Caki2 (cell line): ENCODE measurements around the gene DGKA. TPM values are rescaled to one million over a fixed set of nuclear protein-coding genes. Genes with fewer than 3 reads are reported as not detected.

Experiments
- DNase-seq: peaks from one replicate; pipeline ENCODE4 v3.0.0-alpha.2; 2015; ENCODE audit warnings: low read depth
- in situ Hi-C: cut with HindIII; loops from 2 replicates; pipeline ENCODE4 v1.10.0; 2016; ENCODE audit warnings: low sequenced_read_pairs, low pct_unique_long_range_greater_than_20kb, mixed read lengths
- total RNA-seq: library from RNA; depleted of rRNA; stranded (reverse); fragments of >200 nt; shearing (Covaris generic); gene quantifications from 2 replicates; pipeline ENCODE4 v1.2.3, GENCODE V29; 2014; ENCODE audit warnings: low replicate concordance

DGKA gene
- total RNA-seq, 1 experiment from 2014 or later, result 0.17 TPM

DNA sequence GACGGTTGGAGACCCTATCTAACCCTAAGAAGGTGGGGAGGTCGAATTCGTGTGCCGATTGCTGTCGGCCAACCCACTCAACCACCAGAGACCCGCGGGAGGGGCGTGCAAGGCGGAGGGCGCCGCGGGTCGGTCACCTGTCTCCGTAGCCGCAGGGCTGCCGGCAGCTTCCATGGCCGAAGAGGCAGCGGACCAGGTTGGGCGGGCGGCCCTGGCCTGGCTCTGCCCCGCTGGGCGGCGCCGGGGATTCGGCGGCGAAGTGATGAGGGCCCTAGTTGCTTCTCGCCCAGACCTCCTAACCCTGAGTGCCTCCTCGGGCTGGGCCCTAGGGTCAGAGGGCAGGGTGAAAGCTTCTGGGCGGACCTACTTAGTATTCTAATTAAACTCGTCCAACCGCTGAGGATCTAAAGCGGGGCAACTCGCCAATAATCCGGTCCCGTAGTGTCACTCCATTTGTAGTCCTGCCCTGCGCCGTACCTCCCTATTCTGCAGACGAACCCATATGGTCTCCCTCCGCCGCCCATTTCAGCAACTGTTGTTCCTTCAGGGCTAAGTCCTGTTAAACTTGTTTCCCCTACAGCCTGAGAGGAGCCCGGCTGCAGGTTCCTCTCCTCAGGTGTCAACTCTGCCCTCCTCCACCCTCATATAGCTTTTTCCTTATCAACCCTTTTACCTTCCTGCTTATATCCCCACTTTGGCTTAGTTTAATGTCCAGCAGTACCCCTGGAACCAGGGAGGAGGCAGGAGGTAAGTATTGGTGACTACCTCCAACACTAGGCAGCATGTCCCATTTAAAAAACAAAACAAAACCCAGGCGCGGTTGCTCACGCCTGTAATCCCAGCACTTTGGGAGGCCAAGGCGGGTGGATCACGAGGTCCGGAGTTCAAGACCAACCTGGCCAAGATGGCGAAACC, 3.1 kb upstream of the DGKA start, which contains the start of gene PYM1:
Gene PYM1 (minus strand): TSS at position 307 of the 915 bp plus-strand sequence. CDS start 133 bp downstream, at position 174.
- peak; percentile 83 for DNase-seq
- in situ Hi-C loops, result no loop called here

DNA sequence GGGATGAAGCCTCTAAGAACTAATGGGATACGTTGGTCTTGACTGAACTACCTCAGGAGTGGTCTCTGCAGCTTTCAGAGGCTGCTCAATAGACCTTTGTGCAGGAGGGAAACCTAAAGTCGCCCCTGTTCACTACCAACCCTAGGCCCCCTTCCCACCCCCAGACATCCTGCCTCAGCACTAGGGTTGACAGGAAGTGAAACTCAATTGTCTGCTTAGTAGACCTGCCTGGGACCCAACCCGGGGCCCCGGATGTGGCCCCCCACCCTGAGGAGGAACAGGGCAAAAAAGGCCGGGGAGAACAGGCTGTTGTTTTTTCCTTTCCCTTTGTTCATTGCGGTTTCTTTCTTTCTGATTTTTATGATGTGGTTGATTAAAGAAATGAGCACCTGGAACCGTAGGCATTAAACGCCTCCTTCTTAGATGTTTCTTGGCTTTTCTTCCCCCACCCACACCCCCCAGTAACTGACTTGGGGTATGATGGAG, 1.6 kb upstream of the DGKA start:
- DNase-seq, result no peak
- in situ Hi-C loops, result no loop called here

- in situ Hi-C loops, result no loop called here
- DNase-seq, result no peak
Measured at GRCh38 chr12:55931317-55931779, 386 bp downstream of the DGKA start.

GRCh38 chr12:55931780-55932550, 1.0 kb downstream of the DGKA start:
- no peak for DNase-seq

DNA sequence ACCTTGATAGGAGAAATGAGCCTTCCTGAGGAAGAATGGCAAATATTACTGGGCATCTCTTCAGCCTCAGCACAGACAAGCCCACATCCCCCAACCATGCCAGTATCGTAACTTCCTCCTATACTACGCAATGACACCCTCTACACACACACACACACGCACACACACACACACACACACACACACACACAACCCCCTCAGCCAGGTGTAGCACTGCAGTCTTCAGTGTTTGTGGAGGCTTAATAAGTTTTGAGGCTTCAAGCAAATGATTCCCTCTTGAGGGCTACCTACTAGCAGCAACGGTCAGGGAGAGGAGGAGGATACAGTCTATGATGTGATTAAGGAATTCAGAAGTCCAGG, 1.6 kb downstream of the DGKA start:
- in situ Hi-C loops, result no loop called here
- no peak for DNase-seq

More at GRCh38 chr12:55931780-55932550, 1.0 kb downstream of the DGKA start:
- in situ Hi-C loops, result no loop called here

DNA sequence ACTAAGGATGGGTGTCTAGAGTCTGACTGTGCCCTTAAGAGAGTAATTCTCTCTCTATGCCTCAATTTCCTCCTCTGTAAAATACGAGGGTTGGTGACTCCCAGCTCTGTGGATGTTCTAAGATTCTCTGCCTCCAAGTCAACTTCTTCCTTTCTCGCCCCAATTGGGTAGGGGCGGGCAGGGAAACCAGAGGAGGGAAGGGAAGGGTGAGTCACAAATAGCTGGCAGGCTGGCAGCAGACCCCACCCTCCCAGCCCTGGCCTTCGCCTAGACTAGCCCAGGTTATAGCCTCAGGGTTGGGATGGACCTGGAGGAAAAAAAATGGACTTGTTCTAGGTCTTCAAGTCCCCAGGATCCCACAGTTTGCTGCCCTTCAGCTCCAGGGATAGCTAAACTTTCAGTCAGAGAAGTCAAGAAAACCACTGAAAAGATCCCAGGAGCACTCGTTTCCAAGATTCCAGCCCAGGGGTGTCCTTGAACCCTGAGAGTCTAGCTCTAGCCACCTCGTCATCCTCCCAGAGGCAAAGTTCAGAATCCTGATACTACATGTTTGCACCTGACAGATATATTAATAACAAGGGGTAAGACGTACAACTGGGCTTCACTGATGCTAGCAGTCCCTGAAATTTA, 2.3 kb downstream of the DGKA start:
- in situ Hi-C loops, result no loop called here

DNA sequence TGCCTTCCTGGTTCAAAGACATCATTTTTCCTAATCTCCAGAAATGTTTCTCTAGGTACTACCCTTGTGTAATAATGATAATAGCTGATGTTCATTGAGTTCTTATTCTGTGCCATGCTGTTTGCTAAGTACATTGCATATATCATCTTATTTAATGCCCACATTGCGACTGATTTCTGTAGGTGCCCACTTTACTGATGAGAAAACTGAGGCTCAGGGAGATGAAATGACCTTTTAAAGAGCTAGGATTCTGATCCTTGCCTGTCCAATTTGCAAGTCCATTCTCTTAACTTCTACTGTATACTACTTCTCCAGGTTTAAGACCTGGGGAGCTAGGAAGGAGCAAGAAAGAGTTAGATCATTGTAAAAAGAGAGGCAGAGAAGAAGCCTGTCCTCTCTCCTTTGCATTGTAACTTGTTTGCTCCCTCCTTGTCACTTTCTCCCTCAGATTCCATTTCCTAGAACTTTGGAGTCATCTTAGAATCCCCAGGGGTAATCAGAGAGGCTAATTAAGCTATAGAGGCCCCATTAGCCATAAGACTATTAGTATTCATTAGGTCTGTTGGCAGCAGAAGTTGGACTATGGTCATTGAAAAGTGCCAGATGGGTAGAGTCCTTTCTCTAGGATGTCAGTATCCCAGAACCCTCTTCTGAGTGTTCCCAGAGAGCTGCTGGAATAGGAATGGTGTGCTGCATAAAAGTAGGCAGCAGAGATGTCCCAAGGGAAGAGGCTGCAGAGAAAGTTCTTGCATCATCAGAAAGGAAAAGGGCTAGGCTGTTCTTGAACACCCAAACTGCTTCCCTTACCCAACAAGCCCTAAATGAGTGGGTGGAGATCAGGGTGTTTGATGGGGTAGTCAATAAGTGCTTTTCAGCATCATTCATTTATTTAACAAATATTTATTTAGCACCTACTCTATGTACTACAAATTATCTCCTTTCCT, 3.1 kb downstream of the DGKA start:
- in situ Hi-C loops, result no loop called here
- DNase-seq, result no peak

More for the DNA sequence above, 2.3 kb downstream of the DGKA start:
- peak; percentile 56 for DNase-seq

GRCh38 chr12:55934773-55935172, 3.8 kb downstream of the DGKA start:
- in situ Hi-C loops, result no loop called here
- no peak for DNase-seq

GRCh38 chr12:55935738-55936151, 4.8 kb downstream of the DGKA start:
- no peak for DNase-seq
- in situ Hi-C loops, result no loop called here

GRCh38 chr12:55937981-55938380, 7.0 kb downstream of the DGKA start:
- no peak for DNase-seq
- in situ Hi-C loops, result no loop called here

GRCh38 chr12:55938826-55939501, 8.0 kb downstream of the DGKA start:
- in situ Hi-C loops, result no loop called here
- no peak for DNase-seq

GRCh38 chr12:55940065-55940732, 9.2 kb downstream of the DGKA start:
- in situ Hi-C loops, result no loop called here
- peak; percentile 81 for DNase-seq

DNA sequence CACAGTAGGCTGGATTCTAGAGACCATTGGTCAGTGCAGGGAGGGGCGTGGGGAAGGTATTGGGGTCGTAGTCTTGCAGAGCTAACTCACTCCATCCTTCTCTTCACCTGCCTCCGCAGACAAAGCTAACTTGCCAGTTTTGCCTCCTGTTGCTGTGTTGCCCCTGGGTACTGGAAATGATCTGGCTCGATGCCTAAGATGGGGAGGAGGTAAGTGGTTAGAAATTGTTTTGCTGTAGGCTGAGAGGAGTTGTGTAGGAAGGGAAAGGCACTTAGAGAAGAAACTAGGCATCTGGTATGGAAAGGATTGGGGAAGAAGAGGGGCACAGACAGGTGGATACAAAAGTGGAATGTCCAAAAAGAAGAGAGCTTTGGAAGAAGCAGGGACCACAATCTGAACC, 11.1 kb downstream of the DGKA start:
- in situ Hi-C loops, result no loop called here
- DNase-seq, result no peak

DNA sequence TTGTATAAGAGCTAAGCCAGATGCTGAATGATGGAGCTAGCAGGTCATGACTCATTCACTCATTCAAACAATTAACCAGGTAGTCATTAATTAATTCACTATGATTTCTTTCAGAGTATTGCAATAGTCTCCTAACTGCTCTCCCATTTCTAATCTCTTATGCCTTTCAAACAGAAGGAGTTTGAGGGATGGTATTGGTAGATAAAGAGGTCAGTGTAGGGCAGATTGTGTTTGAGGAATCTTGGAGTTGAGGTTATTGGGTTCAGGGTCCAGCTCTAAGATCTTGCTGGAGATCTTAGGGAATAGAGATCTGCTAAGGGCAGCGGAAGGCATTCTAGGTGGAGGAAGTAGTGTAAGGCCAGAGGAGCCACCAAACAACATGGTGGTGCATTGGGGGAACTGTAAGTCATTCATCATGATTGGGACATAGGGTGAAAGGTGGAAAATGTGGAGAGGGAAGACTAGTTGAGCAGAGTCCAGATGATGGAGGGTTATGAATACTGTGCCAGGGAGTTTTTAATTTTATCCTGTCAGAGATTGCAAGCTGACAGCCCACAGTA, 11.7 kb downstream of the DGKA start:
- in situ Hi-C loops, result no loop called here
- no peak for DNase-seq

DNA sequence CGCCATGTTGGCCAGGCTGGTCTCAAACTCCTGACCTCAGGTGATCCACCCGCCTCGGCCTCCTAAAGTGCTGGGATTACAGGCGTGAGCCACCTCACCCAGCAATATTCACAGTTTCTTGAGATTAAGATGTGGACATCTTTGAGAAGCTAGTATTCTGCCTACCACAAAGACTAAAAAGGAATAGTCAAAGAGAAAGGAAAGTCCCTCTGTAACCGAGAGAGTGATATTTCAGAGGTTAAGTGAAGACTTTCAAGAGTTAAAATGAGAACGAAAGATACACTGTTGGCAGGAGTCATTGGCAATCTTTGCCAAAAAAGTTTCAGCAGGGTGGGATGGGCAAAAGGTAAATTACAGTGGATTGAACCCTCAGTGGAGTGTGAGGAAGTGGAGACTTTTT, 15.6 kb downstream of the DGKA start:
- DNase-seq, result no peak
- in situ Hi-C loops, result no loop called here

DNA sequence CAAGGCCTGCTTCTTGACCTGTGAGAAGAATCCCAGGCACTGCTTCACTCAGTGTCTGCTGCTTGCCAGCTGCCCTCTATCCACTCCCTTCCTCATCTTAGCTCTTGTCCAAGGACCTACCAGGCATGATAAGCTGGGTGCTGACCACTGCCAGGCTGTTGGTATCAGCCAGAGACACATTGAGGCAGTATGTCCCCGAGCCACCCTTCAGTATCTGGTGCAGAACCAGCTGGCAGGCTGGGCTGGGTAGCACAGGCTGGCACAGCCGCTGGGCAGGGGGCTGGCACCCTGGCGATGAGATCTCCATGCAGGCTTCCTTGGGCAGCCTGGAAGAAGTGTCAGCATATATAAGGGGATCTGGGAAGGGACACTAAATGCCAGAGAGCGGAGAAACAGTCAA, 24.4 kb downstream of the DGKA start:
- in situ Hi-C loops, result no loop called here
- DNase-seq, result no peak
